GM21447 (cell line): ENCODE data around the gene CRIP3.

ENCODE experiments used
- ATAC-seq: cut with Tn5 transposase; IDR thresholded peaks from one replicate; pipeline ENCODE4 v1.9.1; 2021; ENCODE audit not compliant: unreplicated experiment

Gene CRIP3

GRCh38 chr6:43258180-43258579 lies 50.4 kb downstream of the CRIP3 start:
- no peak for ATAC-seq

- no peak for ATAC-seq
Measured at GRCh38 chr6:43257367-43258145, 51.1 kb downstream of the CRIP3 start.

GRCh38 chr6:43256670-43257366 lies 51.8 kb downstream of the CRIP3 start:
- ATAC-seq = no peak
